NT2/D1 (cell line): ENCODE measurements around the gene C1QTNF4.
"Not testable (repeated sequence)": the region's sequence is repeated elsewhere in the genome, so short reads cannot be mapped to it uniquely, and the experiment has no call there.

Experiments
- DNase-seq: peaks from one replicate; pipeline ENCODE4 v3.0.0-alpha.2; 2011; ENCODE audit warnings: low read depth, low spot score
- H3K27me3 ChIP-seq: 2 replicates; pipeline ENCODE4 v1.6.0; 2011; ENCODE audit warnings: mild to moderate bottlenecking; ENCODE audit not compliant: insufficient read length, insufficient read depth
- H3K36me3 ChIP-seq: 2 replicates; pipeline ENCODE4 v1.6.1; 2011; ENCODE audit warnings: mild to moderate bottlenecking, low read length, mixed read lengths; ENCODE audit not compliant: insufficient read depth, insufficient read length
- H3K4me1 ChIP-seq: 2 replicates; pipeline ENCODE4 v1.5.1; 2011; ENCODE audit not compliant: insufficient read depth, insufficient read length
- H3K4me3 ChIP-seq: 2 replicates; pipeline ENCODE4 v1.5.1; 2011; ENCODE audit warnings: low read depth; ENCODE audit not compliant: insufficient read length
- H3K9ac ChIP-seq: 2 replicates; pipeline ENCODE4 v1.6.0; 2011; ENCODE audit warnings: low read depth; ENCODE audit not compliant: insufficient read length
- H3K9me3 ChIP-seq: 2 replicates; pipeline ENCODE4 v1.5.1; 2011; ENCODE audit warnings: mild to moderate bottlenecking, low read length; ENCODE audit not compliant: insufficient read depth
- SUZ12 ChIP-seq: IDR thresholded peaks from 2 replicates; pipeline ENCODE4 v1.6.1; 2011; ENCODE audit not compliant: insufficient read length, insufficient read depth; ENCODE audit errors: extremely low read depth
- YY1 ChIP-seq: IDR thresholded peaks from 2 replicates; pipeline ENCODE4 v1.6.1; 2011; ENCODE audit not compliant: insufficient read length, insufficient read depth
- ZNF274 ChIP-seq: IDR thresholded peaks from 2 replicates; pipeline ENCODE4 v1.6.1; 2011; ENCODE audit warnings: mild to moderate bottlenecking, low read depth, low read length

The C1QTNF4 gene

DNA sequence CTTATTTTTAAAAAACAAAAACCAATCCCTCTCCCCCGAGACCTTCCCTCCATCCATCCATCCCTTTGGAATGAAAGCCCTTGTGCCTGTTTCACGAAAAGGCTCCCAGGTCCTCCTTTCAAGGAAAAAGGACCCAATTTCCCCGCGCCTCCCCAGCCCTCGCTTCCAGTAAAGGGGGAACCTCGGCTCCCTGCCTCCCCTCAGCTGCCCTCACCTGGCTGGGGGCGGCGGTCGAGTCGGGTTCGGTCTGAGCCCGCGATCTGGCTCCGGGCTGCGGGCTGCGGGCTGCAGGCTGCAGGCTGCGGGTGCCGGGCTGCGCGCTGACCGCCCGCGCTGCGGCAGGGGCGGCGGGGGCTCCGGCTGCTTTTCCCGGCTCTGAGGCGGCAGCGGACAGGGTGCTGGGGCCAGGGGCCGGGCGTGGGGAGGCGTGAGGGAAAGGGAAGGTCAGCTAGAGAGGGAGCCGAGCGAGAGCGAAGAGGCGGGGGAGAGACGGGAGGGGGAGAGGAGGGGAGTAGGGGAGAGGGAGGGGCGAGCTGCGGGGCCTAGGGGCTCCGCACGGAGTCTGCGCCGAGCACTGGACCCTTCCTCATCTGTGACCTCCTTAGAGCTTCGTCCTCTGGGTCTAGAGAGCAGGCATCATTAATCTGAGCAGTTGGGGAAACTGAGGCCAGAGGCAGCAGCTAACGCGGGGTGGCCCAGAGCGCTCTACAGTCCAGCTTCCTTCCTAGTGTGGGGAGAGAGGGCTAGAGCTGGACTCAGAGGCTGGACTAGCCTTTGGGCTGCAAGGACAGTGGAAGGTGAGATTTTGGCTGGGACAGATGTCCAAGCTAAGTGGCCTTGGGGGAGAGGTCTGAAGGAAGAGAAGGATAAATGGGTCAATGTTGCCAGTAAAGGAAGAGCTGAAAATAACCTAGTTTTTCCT, at the start of gene C1QTNF4:
Gene C1QTNF4, minus strand, starts transcription at position 478 of the 922 bp plus-strand sequence. CDS start 3,601 bp downstream, outside the sequence.
- H3K27me3 ChIP-seq: peaks cover 45% of the 10 kb centered on the region
- H3K4me3 ChIP-seq: peak within 1 kb of the TSS; percentile 42
- H3K36me3 ChIP-seq: no peaks in the 10 kb centered on the region
- H3K9ac ChIP-seq: peak within 1 kb of the TSS; percentile 53
- peaks cover 11% of the 10 kb centered on the region for H3K4me1 ChIP-seq
- no peak for DNase-seq
- TF ChIP-seq ZNF274: no peak
- TF ChIP-seq YY1: no peak
- TF ChIP-seq SUZ12: no peak
- H3K9me3 ChIP-seq: no peaks in the 10 kb centered on the region

DNA sequence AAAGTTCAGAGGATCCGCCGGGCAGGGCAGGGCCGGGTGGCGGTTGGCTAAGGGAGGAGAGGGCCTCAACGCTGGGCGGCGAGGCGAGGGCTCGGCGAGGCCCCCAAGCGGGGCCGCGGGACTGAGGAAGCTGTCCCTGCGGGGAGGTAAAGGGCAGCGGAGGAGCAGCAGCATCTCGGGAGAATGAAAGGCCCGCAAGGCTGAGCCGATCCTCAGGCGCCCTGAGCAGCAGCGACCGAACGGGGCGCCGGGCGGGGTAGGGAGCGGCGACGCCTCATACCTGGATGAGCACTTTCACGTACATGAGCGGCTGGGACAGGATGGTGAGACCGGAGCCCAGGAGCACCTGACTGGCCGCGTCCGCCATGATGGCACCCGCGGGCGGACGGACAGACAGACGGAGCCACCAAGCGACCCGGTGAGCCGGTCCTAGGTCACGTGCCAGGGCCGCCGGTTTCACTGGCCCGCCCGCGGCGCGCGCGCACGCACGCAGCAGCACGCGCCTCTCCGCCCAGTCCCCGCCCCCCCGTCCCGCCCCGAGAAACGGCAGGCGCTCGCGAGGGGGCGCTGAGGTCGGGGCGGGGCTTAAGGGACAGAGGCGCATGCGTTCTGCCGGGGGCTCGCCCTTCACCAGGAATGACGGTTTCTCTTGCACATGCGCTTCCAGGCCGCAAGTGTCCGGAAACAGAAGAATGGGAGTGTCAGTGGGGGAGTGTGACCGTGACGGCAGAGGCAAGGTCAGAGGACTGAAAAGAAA, 48.1 kb upstream of the C1QTNF4 start, which contains the start of gene MTCH2:
Gene MTCH2, minus strand, starts transcription at position 461 of the 757 bp plus-strand sequence. Its CDS starts 94 bp downstream, at position 367.
- no peak for TF ChIP-seq ZNF274
- peak; percentile 79 for TF ChIP-seq YY1
- Histone ChIP-seq H3K9ac (peak within 1 kb of the TSS; percentile 98), H3K4me3 (peak within 1 kb of the TSS; percentile 93), H3K27me3 (no peaks in the 10 kb centered on the region), H3K4me1 (peaks cover 2% of the 10 kb centered on the region), H3K9me3 (no peaks in the 10 kb centered on the region), H3K36me3 (peaks cover 24% of the 10 kb centered on the region)
- DNase-seq: peak; percentile 94

DNA sequence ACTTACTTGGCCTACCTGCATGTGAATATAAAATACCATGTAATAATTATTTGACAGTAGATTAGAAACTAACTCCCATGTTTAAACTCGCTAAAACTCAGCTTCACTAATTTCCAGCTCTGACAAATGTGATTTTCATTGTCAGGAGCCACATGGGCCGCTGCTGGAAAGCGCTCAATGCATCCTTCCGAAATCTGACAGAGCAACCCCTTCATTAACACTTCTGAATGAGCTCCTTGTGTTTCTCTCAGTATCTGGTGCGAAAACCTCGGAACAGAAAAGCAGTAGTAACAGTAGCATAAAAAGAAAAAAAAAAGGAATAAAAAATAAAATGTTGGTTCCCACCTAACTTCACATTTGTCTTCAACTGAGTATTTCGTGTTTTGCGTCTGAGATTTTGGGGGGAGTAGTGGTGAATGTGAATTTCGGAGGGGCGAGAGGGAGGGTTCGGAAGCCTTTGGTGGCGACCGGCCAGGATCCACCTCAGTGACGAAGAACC, 47.4 kb upstream of the C1QTNF4 start:
- peaks cover 2% of the 10 kb centered on the region for H3K4me1 ChIP-seq
- no peaks in the 10 kb centered on the region for H3K27me3 ChIP-seq
- H3K4me3 ChIP-seq: peak overlapping the region; percentile 93
- TF ChIP-seq SUZ12 (no peak), YY1 (no peak), ZNF274 (no peak)
- no peaks in the 10 kb centered on the region for H3K9me3 ChIP-seq
- peak overlapping the region; percentile 98 for H3K9ac ChIP-seq
- no peak for DNase-seq
- H3K36me3 ChIP-seq: peaks cover 30% of the 10 kb centered on the region

DNA sequence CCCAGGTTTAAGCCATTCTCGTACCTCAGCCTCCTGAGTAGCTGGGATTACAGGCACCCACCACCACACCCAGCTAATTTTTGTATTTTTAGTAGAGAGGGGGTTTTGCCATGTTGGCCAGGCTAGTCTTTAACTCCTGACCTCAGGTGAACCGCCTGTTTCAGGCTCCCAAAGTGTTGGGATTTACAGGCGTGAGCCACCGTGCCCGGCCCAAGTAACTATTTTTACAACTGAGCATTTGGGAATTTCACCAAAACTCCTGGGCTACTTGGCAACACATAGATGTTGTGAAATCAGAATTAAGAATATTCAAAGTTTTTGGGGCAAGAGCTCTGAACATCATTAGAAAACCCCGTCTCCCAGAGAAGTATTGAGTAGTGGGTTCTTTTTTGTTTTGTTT, 46.3 kb upstream of the C1QTNF4 start:
- H3K4me1 ChIP-seq, H3K9me3 ChIP-seq, H3K4me3 ChIP-seq, DNase-seq, H3K9ac ChIP-seq, H3K27me3 ChIP-seq: not testable (repeated sequence)
- H3K36me3 ChIP-seq: peaks cover 36% of the 10 kb centered on the region

DNA sequence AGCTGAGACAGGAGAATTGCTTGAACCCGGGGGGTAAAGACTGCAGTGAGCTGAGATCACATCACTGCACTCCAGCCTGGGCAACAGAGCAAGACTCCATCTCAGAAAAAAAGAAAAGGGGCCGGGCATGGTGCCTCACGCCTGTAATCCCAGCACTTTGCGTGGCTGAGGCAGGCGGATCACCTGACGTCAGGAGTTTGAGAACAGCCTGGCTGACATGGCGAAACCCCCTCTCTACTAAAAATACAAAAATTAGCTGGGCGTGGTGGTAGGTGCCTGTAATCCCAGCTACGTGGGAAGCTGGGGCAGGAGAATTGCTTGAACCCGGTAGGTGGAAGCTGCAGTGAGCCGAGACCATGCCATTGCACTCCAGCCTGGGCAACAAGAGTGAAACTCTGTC, 42.1 kb upstream of the C1QTNF4 start:
- not testable (repeated sequence) for H3K9me3 ChIP-seq, H3K27me3 ChIP-seq, H3K9ac ChIP-seq, H3K4me1 ChIP-seq, DNase-seq, H3K4me3 ChIP-seq
- peaks cover 69% of the 10 kb centered on the region for H3K36me3 ChIP-seq

DNA sequence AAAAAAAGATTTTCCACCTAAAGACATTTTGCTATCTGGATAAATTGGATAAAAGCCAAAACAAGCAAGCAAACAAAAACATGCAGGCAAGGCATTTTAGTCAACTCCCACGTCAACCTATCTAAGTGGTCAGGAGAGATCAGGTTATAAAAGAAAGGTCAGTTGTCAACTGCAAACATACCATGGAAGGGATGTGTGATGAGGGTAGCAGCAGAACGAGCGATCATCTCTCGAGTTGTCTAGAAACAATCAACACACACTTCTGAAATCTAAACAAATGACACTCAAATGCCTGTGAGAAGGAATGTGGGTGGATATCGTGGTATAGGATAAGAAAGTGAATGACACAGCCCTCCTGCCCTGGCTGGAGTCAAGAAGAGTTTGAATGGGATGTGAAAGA, 37.3 kb upstream of the C1QTNF4 start:
- Histone ChIP-seq H3K36me3 (peaks cover 82% of the 10 kb centered on the region), H3K4me3 (no peak overlapping the region), H3K9ac (no peak overlapping the region), H3K4me1 (no peaks in the 10 kb centered on the region), H3K27me3 (no peaks in the 10 kb centered on the region), H3K9me3 (no peaks in the 10 kb centered on the region)
- no peak for DNase-seq
- TF ChIP-seq SUZ12: no peak
- TF ChIP-seq ZNF274: no peak
- TF ChIP-seq YY1: no peak

DNA sequence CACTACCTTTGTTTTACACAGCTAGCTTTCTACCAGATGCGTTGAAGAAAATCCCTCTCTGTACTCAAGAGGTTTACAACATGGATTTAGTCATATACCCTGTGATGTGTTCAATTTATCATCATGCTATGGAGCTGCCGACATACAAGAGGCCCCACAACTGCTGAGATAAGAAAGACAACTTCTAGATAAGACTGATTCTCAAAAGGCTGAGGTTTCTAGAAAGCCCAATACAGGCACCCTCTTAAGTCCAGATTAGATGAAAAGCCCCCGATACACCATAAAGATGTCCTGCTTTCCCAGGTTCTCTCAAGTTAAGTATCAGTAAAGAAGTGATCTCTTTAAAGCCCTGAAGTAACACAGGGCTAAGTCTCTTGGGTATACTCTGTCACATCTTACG, 33.8 kb upstream of the C1QTNF4 start:
- no peak for DNase-seq
- Histone ChIP-seq H3K4me1 (no peaks in the 10 kb centered on the region), H3K4me3 (no peak overlapping the region), H3K9me3 (no peaks in the 10 kb centered on the region), H3K36me3 (peaks cover 91% of the 10 kb centered on the region), H3K9ac (no peak overlapping the region), H3K27me3 (no peaks in the 10 kb centered on the region)
- TF ChIP-seq SUZ12 (no peak), ZNF274 (no peak), YY1 (no peak)
